Keratinocyte (primary cell): Measurements from ENCODE around the gene LRRC7. TPM values are rescaled to one million over a fixed set of nuclear protein-coding genes. Genes with fewer than 3 reads are reported as not detected.

Experiments
- DNase-seq: peaks from one replicate; pipeline ENCODE4 v3.0.0-alpha.2; 2011; ENCODE audit warnings: low read depth, missing footprints, low spot score
- FAIRE-seq: peaks from 2 replicates; lab custom pipeline; 2011; peaks lifted over from hg19 to GRCh38; lab: Jason Lieb, UNC
- H2AFZ ChIP-seq: 2 replicates; pipeline ENCODE4 v1.6.0; 2012; ENCODE audit warnings: low read length, control low read depth, inconsistent platforms; ENCODE audit not compliant: control insufficient read depth
- H3K27ac ChIP-seq: 2 replicates; pipeline ENCODE4 v1.5.1; 2011; ENCODE audit warnings: low read length; ENCODE audit not compliant: control insufficient read depth, insufficient read depth
- H3K27me3 ChIP-seq: 3 replicates; pipeline ENCODE4 v1.6.0; 2011; ENCODE audit warnings: low read length; ENCODE audit not compliant: control insufficient read depth, insufficient read depth; ENCODE audit errors: extremely low read depth
- H3K36me3 ChIP-seq, 2 experiments: 2 replicates in 1 of 2; 3 replicates in 1 of 2; pipeline ENCODE4 v1.5.1; 2011; ENCODE audit warnings: low read length in 2 of 2, mild to moderate bottlenecking in 1 of 2; ENCODE audit not compliant: control insufficient read depth in 2 of 2, insufficient read depth in 2 of 2; ENCODE audit errors: extremely low read depth in 1 of 2
- H3K4me1 ChIP-seq: 3 replicates; pipeline ENCODE4 v1.5.1; 2011; ENCODE audit warnings: low read length; ENCODE audit not compliant: control insufficient read depth, insufficient read depth; ENCODE audit errors: extremely low read depth
- H3K4me2 ChIP-seq: 3 replicates; pipeline ENCODE4 v1.6.0; 2011; ENCODE audit warnings: low read depth, low read length; ENCODE audit not compliant: control insufficient read depth, insufficient read depth; ENCODE audit errors: extremely low read depth
- H3K4me3 ChIP-seq, 3 experiments: fragments of 200-600 bp in 1 of 3; sonication (generic) in 1 of 3; 2 replicates in 2 of 3; 3 replicates in 1 of 3; pipeline ENCODE4 v1.5.1; 2011 to 2016; ENCODE audit warnings: low read length in 3 of 3, mild to moderate bottlenecking in 3 of 3, control low read depth in 2 of 3, inconsistent platforms in 1 of 3, low read depth in 1 of 3, mixed read lengths in 1 of 3, mixed run types in 1 of 3, moderate library complexity in 1 of 3; ENCODE audit not compliant: control insufficient read depth in 2 of 3, insufficient read depth in 2 of 3; ENCODE audit errors: extremely low read depth in 1 of 3
- H3K79me2 ChIP-seq: 2 replicates; pipeline ENCODE4 v1.6.0; 2012; ENCODE audit warnings: low read length; ENCODE audit not compliant: control insufficient read depth, insufficient read depth
- H3K9ac ChIP-seq: 3 replicates; pipeline ENCODE4 v1.6.0; 2011; ENCODE audit warnings: low read length; ENCODE audit not compliant: control insufficient read depth, insufficient read depth; ENCODE audit errors: extremely low read depth
- H3K9me1 ChIP-seq: 3 replicates; pipeline ENCODE4 v1.6.0; 2011; ENCODE audit warnings: low read length; ENCODE audit not compliant: control insufficient read depth, insufficient read depth; ENCODE audit errors: extremely low read depth
- H3K9me3 ChIP-seq: 2 replicates; pipeline ENCODE4 v1.5.1; 2012; ENCODE audit warnings: low read depth, low read length; ENCODE audit not compliant: control insufficient read depth
- H4K20me1 ChIP-seq: 3 replicates; pipeline ENCODE4 v1.6.0; 2011; ENCODE audit warnings: low read length; ENCODE audit not compliant: control insufficient read depth, insufficient read depth; ENCODE audit errors: extremely low read depth
- EZH2 ChIP-seq: IDR thresholded peaks from one replicate; pipeline ENCODE4 v1.6.1; 2012; ENCODE audit warnings: inconsistent platforms, mild to moderate bottlenecking, low read length, moderate library complexity
- dilution Hi-C: fragments of 300-500 bp; cut with MboI; formaldehyde crosslinking; loops from one replicate; pipeline ENCODE4 v1.7.0; 2020; ENCODE audit warnings: low sequenced_read_pairs; ENCODE audit not compliant: extremely low pct_ligation_motif_present
- polyA plus RNA-seq, 5 experiments: library from polyadenylated mRNA; depleted of rRNA in 3 of 5; stranded (reverse) in 3 of 5; stranded (forward) in 1 of 5; unstranded in 1 of 5; fragments of >200 nt; gene quantifications; 1 replicate in 1 of 5; 2 replicates in 3 of 5; 3 replicates in 1 of 5; pipeline versions ENCODE4 v1.2.1 to v1.2.3, GENCODE V29; 2011 to 2012; ENCODE audit warnings: missing spikeins in 2 of 5, low read depth in 1 of 5, low replicate concordance in 1 of 5
- TF ChIP-seq, protein P1 (sequence below), 3 experiments: IDR thresholded peaks in 1 of 3; conservative IDR thresholded peaks in 1 of 3; optimal IDR thresholded peaks in 1 of 3; 2 replicates in 2 of 3; 3 replicates in 1 of 3; pipeline versions ENCODE3 to v1.5.1; 2011; ENCODE audit warnings: low read length in 3 of 3, mild to moderate bottlenecking in 3 of 3, moderate library complexity in 2 of 3, control low read depth in 1 of 3, inconsistent platforms in 1 of 3; ENCODE audit not compliant: insufficient read depth in 2 of 3; ENCODE audit errors: extremely low read depth in 1 of 3

Gene LRRC7
- polyA plus RNA-seq, 1 donor (not counting 4 experiments of a cell fraction or from before 2014, with no cell fraction given) = 0.28 TPM

DNA sequence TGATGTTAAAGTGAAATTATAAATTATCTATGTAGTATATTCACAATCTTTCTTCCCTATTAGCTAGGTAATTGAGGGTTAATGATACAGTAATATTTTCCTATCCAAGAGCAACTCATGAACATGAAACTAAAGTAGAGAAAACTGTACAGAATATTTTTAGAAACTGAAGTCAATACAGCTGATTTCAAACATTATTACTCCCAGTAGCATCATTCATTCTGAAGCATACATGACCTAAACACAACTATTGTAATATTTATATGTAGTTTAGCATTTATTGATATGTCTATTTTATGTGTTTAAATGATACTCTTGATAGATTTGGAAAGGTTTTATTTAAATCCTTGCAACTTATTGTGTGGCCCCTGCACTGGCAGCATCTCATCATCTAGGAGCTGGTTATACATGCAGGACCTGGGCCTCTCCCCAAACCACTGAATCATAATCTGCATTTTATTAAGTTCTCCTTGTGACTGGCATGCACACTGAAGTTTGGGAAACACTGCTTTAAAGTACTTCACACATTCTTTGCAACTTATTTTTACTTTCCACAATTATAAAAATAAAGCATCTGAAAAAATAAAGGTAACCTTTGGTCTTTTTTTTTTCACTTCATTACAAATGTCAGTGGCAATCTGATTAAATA is 437.8 kb downstream of the LRRC7 start:
- dilution Hi-C loops = no loop called here
- FAIRE-seq = no peak

DNA sequence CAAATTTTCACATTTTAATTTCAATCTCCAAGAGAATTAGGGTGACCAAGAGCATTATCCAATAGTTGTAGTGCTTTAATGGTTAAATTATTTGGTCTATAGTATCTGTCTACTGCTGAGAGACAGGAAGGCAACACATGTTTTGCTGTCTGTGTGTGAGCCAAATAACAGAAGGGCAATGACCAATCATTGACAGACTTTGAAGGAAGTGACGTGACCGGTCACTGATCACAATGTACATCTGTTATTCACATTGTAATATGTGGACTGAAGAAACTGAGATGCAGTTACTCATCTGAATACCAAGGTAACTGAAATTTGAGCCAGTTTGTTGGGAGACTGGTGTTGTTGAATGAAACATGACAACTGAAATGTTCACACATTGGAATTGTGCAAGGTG is 440.9 kb downstream of the LRRC7 start:
- dilution Hi-C loops = no loop called here
- no peaks in the 10 kb centered on the region for H3K9me1 ChIP-seq
- no peaks in the 10 kb centered on the region for H3K4me1 ChIP-seq
- no peaks in the 10 kb centered on the region for H4K20me1 ChIP-seq
- H3K36me3 ChIP-seq = no peaks in the 10 kb centered on the region
- H3K9me3 ChIP-seq = no peaks in the 10 kb centered on the region
- H2AFZ ChIP-seq = no peak overlapping the region
- no peaks in the 10 kb centered on the region for H3K79me2 ChIP-seq
- no peak overlapping the region for H3K4me2 ChIP-seq
- no peak overlapping the region for H3K4me3 ChIP-seq
- DNase-seq = no peak
- no peaks in the 10 kb centered on the region for H3K27me3 ChIP-seq
- H3K9ac ChIP-seq = no peak overlapping the region
- TF ChIP-seq, protein P1, sequence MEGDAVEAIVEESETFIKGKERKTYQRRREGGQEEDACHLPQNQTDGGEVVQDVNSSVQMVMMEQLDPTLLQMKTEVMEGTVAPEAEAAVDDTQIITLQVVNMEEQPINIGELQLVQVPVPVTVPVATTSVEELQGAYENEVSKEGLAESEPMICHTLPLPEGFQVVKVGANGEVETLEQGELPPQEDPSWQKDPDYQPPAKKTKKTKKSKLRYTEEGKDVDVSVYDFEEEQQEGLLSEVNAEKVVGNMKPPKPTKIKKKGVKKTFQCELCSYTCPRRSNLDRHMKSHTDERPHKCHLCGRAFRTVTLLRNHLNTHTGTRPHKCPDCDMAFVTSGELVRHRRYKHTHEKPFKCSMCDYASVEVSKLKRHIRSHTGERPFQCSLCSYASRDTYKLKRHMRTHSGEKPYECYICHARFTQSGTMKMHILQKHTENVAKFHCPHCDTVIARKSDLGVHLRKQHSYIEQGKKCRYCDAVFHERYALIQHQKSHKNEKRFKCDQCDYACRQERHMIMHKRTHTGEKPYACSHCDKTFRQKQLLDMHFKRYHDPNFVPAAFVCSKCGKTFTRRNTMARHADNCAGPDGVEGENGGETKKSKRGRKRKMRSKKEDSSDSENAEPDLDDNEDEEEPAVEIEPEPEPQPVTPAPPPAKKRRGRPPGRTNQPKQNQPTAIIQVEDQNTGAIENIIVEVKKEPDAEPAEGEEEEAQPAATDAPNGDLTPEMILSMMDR (optimal IDR thresholded peaks at IDR 0.05 in 1 of 3, IDR thresholded peaks at IDR 0.05 in 1 of 3, conservative IDR thresholded peaks at IDR 0.05 in 1 of 3; ENCODE audit: extremely low read depth in 1 of 3, insufficient read depth in 2 of 3, low read length in 3 of 3) = no peak
- no peak for TF ChIP-seq EZH2
- H3K27ac ChIP-seq = no peak overlapping the region
- FAIRE-seq = no peak

More for the DNA sequence above, 437.8 kb downstream of the LRRC7 start:
- H3K9ac ChIP-seq = no peak overlapping the region
- no peak overlapping the region for H2AFZ ChIP-seq
- DNase-seq = no peak
- no peak overlapping the region for H3K4me3 ChIP-seq
- no peak overlapping the region for H3K27ac ChIP-seq
- no peaks in the 10 kb centered on the region for H3K9me1 ChIP-seq
- no peak overlapping the region for H3K4me2 ChIP-seq
- no peaks in the 10 kb centered on the region for H3K36me3 ChIP-seq
- TF ChIP-seq, protein P1 (optimal IDR thresholded peaks at IDR 0.05 in 1 of 3, IDR thresholded peaks at IDR 0.05 in 1 of 3, conservative IDR thresholded peaks at IDR 0.05 in 1 of 3; ENCODE audit: extremely low read depth in 1 of 3, insufficient read depth in 2 of 3, low read length in 3 of 3) = no peak
- no peak for TF ChIP-seq EZH2
- H3K9me3 ChIP-seq = no peaks in the 10 kb centered on the region
- no peaks in the 10 kb centered on the region for H4K20me1 ChIP-seq
- H3K27me3 ChIP-seq = no peaks in the 10 kb centered on the region
- H3K4me1 ChIP-seq = no peaks in the 10 kb centered on the region
- no peaks in the 10 kb centered on the region for H3K79me2 ChIP-seq
